Stomach (tissue), 4 donors: ENCODE results near the gene EML6.

Experiments
- POLR2A ChIP-seq, 4 donors: fragments of 450-650 bp; IDR thresholded peaks; one replicate each; pipeline ENCODE4 v1.6.1; 2016; ENCODE audit warnings: antibody characterized with exemption in 4 of 4, control low read depth in 2 of 4, mild to moderate bottlenecking in 1 of 4, moderate library complexity in 1 of 4
- POLR2AphosphoS5 ChIP-seq, 3 donors: sonication (generic); formaldehyde crosslinking; IDR thresholded peaks; one replicate each; pipeline ENCODE4 v1.6.1; 2016; ENCODE audit warnings: antibody characterized with exemption in 3 of 3
- TF ChIP-seq, protein P1 (sequence below), 7 experiments: fragments of 450-650 bp in 4 of 7; fragments of 200-600 bp in 3 of 7; sonication (generic) in 3 of 7; IDR thresholded peaks; one replicate each; pipeline ENCODE4 v1.5.1; 2016 to 2019; ENCODE audit warnings: antibody characterized with exemption in 7 of 7, control low read depth in 2 of 7, mild to moderate bottlenecking in 1 of 7

DNA sequence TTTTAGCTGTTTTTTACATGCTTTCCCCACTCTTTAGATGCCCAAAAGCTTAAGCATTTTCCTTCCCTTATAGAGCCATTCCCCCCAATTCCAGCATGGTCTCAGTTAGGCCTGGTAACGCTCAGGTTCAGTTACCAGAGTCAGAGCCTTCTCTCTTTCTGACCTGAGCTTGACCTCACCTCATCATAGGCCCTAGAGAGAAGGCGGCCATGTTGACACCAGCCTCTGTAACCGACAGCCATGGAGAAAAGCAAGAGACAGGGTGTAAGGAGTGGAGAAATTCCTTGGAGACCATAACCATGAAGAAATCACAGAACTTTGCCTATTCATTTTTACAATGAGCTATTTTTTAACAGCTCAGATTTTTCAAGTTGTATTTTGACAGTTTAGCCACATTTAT is 227.3 kb downstream of the EML6 start:
- TF ChIP-seq, protein P1, sequence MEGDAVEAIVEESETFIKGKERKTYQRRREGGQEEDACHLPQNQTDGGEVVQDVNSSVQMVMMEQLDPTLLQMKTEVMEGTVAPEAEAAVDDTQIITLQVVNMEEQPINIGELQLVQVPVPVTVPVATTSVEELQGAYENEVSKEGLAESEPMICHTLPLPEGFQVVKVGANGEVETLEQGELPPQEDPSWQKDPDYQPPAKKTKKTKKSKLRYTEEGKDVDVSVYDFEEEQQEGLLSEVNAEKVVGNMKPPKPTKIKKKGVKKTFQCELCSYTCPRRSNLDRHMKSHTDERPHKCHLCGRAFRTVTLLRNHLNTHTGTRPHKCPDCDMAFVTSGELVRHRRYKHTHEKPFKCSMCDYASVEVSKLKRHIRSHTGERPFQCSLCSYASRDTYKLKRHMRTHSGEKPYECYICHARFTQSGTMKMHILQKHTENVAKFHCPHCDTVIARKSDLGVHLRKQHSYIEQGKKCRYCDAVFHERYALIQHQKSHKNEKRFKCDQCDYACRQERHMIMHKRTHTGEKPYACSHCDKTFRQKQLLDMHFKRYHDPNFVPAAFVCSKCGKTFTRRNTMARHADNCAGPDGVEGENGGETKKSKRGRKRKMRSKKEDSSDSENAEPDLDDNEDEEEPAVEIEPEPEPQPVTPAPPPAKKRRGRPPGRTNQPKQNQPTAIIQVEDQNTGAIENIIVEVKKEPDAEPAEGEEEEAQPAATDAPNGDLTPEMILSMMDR (IDR thresholded peaks at IDR 0.05) = no peak
- TF ChIP-seq POLR2A (IDR thresholded peaks at IDR 0.05) (no peak), POLR2AphosphoS5 (IDR thresholded peaks at IDR 0.05) (no peak)
